Sigmoid colon (tissue), 7 donors: ENCODE measurements around the gene LMNTD2. TPM values are rescaled to one million over a fixed set of nuclear protein-coding genes. Genes with fewer than 3 reads are reported as not detected.
"Not testable (repeated sequence)": the region's sequence is repeated elsewhere in the genome, so short reads cannot be mapped to it uniquely, and the experiment has no call there.

Source experiments
- DNase-seq: peaks from one replicate; pipeline ENCODE4 v3.0.0-alpha.2; 2019
- H3K27ac ChIP-seq, 4 donors: fragments of 200-600 bp; sonication (generic); one replicate each; pipeline ENCODE4 v1.5.1; 2016 to 2019; ENCODE audit warnings: mild to moderate bottlenecking in 1 of 4
- H3K27me3 ChIP-seq, 3 donors: fragments of 200-600 bp; sonication (generic); one replicate each; pipeline ENCODE4 v1.5.1; 2019; ENCODE audit warnings: mild to moderate bottlenecking in 1 of 3
- H3K36me3 ChIP-seq, 4 donors: fragments of 200-600 bp; sonication (generic); one replicate each; pipeline ENCODE4 v1.5.1; 2016 to 2019
- H3K4me1 ChIP-seq, 4 donors: fragments of 200-600 bp; sonication (generic); one replicate each; pipeline ENCODE4 v1.5.1; 2017 to 2019
- H3K4me3 ChIP-seq, 4 donors: fragments of 200-600 bp; sonication (generic); one replicate each; pipeline ENCODE4 v1.5.1; 2017 to 2019; ENCODE audit warnings: mild to moderate bottlenecking in 2 of 4, moderate library complexity in 1 of 4
- H3K9me3 ChIP-seq, 4 donors: fragments of 200-600 bp in 3 of 4; sonication (generic) in 3 of 4; one replicate each; pipeline versions ENCODE4 v1.5.1 to v1.6.1; 2013 to 2019
- CTCF ChIP-seq, 4 experiments: fragments of 450-650 bp in 3 of 4; fragments of 200-600 bp in 1 of 4; IDR thresholded peaks; one replicate each; pipeline ENCODE4 v1.5.1; 2016 to 2019; ENCODE audit warnings: antibody characterized with exemption in 4 of 4, mild to moderate bottlenecking in 3 of 4, moderate library complexity in 2 of 4
- EP300 ChIP-seq, 4 donors: sonication (generic); formaldehyde crosslinking; IDR thresholded peaks; one replicate each; pipeline ENCODE4 v1.6.1; 2017; ENCODE audit warnings: antibody characterized with exemption in 4 of 4
- POLR2A ChIP-seq, 2 donors: fragments of 450-650 bp; IDR thresholded peaks; one replicate each; pipeline ENCODE4 v1.6.1; 2016; ENCODE audit warnings: antibody characterized with exemption in 2 of 2, mild to moderate bottlenecking in 2 of 2, moderate library complexity in 2 of 2
- POLR2AphosphoS5 ChIP-seq, 4 donors: sonication (generic); formaldehyde crosslinking; IDR thresholded peaks; one replicate each; pipeline ENCODE4 v1.6.1; 2017; ENCODE audit warnings: antibody characterized with exemption in 4 of 4
- WGBS, 2 donors: extraction: QIAGEN DNeasy Blood & Tissue Kit; methylation state at CpG; one replicate each; pipeline ENCODE4 v1.1.7; 2013; 5-methylcytosine and 5-hydroxymethylcytosine counted together
- intact Hi-C: fragments of 100-400 bp; cut with DNase I; formaldehyde crosslinking; loops from one replicate; pipeline ENCODE4 v1.15.1; 2023
- polyA plus RNA-seq, 3 donors: library from polyadenylated mRNA; stranded (reverse); fragments of 200-250 nt; gene quantifications; one replicate each; pipeline ENCODE4 v1.2.3, GENCODE V29; 2013
- total RNA-seq, 4 donors: library from RNA; depleted of rRNA; stranded (reverse); fragments of >200 nt; gene quantifications; one replicate each; pipeline ENCODE4 v1.1.0, GENCODE V29; 2016
- donor health status: healthy with polysubstance abuse.
- donor health status: Bipolar disorder and iron deficiency.
- donor health status: healthy.

LMNTD2 gene
- total and polyA plus RNA-seq, 7 donors = 0.66 to 6.3 (median 1.3) TPM; not detected in 1

DNA sequence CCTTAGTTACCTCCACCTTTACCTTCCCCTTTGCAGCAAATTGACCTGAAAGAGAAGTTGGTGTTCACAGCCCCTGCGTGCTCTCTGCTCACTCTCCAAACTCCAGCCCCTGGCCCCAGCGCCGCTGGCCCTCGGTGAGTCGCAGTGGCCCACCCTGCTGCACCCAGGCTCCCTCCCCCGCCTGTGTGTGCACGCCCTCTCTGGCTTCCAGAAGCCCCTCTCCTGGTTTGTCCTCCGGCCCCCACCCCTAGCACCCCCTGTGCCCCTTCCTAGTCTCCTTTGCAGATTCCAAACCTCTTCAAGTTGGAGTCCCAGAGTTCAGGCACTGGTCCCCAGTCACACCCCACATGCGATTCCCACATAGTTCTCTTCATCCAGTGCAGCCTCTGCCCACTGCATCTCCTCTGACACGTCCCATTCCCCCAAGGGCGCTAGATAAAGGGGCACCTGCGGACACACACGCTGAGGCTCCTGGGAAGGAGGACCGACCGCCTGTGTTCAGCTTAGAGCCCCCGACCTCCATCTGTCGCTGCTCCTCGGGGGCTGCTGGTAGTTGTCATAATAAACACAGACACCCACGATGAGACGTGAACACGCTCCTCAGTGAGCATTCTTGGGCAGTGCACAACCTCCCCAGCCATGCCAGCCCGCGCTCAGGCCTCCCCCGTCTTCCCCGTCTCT is 14.2 kb upstream of the LMNTD2 start:
- 21% methylated on average over 25 of the region's 25 CpGs for WGBS, 2 donors
- intact Hi-C loops = loop anchor here (5.0 kb wide), 2 partner anchors 43 to 123 kb away; partner anchors contain the start of genes DEAF1, IRF7 and TMEM80

DNA sequence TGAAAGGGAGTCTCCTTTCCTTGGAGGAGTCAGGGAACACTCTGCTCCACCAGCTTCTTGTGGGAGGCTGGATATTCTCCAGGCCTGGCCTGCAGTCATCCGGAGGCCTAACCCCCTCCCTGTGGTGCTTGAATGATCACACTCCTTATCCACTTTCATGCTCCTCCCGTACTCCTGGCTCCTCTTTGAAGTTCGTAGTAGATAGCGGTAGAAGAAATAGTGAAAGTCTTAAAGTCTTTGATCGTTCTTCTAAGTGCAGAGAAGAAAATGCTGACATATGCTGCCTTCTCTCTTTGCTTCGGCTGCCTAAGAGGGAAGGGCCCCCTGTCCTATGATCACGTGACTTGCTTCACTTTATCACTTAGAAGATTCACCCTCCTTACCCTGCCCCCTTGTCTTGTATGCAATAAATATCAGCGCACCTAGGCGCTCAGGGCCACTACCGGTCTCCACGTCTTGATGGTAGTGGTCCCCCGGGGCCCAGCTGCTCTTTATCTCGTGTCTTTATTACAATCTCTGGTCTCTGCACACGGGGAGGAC is 13.6 kb upstream of the LMNTD2 start:
- WGBS, 2 donors = 56 to 58% methylated on average over 14 of the region's 14 CpGs
- H3K27me3 ChIP-seq = peaks cover 0 to 12% (median 6%) of the 10 kb centered on the region in 3 donors
- peak overlapping the region in 2 of 4 donors; percentile 5 to 58 for H3K27ac ChIP-seq
- H3K4me3 ChIP-seq, H3K9me3 ChIP-seq, H3K36me3 ChIP-seq, DNase-seq, intact Hi-C loops: not testable (repeated sequence)
- peaks cover 0 to 44% (median 41%) of the 10 kb centered on the region in 4 donors for H3K4me1 ChIP-seq

More for the DNA sequence above, 14.2 kb upstream of the LMNTD2 start:
- TF ChIP-seq POLR2A (IDR thresholded peaks at IDR 0.05) = no peak
- TF ChIP-seq CTCF (IDR thresholded peaks at IDR 0.05) = no peak
- no peak for TF ChIP-seq POLR2AphosphoS5 (IDR thresholded peaks at IDR 0.05)
- TF ChIP-seq EP300 (IDR thresholded peaks at IDR 0.05) = no peak
- peak overlapping the region; percentile 51 to 90 (median 68) for H3K4me3 ChIP-seq
- H3K9me3 ChIP-seq = no peaks in the 10 kb centered on the region
- peak overlapping the region in 3 of 4 donors; percentile 64 to 86 (median 67) for H3K27ac ChIP-seq
- H3K4me1 ChIP-seq = peaks cover 0 to 46% (median 43%) of the 10 kb centered on the region in 4 donors
- no peak for DNase-seq
- peaks cover 0 to 12% (median 6%) of the 10 kb centered on the region in 3 donors for H3K27me3 ChIP-seq
- H3K36me3 ChIP-seq = no peaks in the 10 kb centered on the region

DNA sequence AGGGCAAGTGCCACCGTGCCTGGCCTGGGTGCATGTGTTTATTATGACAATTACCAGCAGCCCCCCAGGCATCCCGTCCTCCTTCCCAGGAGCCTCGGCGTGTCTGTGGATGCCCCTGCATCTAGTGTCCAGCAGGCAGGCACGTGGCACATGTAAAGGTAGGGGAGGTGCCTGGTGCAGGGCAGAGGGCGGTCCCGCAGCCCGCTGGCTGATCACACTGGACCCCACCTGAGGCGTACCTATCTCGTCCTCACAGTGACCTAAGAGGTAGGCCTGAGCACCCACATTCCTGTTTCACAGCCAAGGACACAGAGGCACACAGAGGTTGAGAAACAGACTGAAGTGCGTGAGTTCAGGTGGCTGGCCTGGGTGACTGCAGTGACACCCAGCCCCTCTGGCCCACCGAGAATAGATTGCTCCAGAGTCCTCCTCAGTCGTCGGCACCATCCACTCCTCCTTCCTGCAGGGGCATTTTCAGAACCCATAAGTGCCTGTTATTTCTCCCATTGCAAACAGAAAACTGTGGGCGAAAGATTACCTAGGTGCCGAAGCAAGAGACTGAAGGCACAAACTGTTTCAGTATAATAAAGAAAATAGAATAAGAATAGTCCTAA is 12.7 kb upstream of the LMNTD2 start:
- DNase-seq = no peak
- WGBS, 2 donors = 93 to 95% methylated on average over 16 of the region's 16 CpGs
- peaks cover 0 to 12% (median 6%) of the 10 kb centered on the region in 3 donors for H3K27me3 ChIP-seq
- no peak overlapping the region for H3K4me3 ChIP-seq
- no peaks in the 10 kb centered on the region for H3K36me3 ChIP-seq
- intact Hi-C loops = no loop called here
- TF ChIP-seq POLR2AphosphoS5 (IDR thresholded peaks at IDR 0.05) (no peak), CTCF (IDR thresholded peaks at IDR 0.05) (no peak), POLR2A (IDR thresholded peaks at IDR 0.05) (no peak), EP300 (IDR thresholded peaks at IDR 0.05) (no peak)
- H3K9me3 ChIP-seq = no peaks in the 10 kb centered on the region
- peak overlapping the region in 2 of 4 donors; percentile 26 to 58 for H3K27ac ChIP-seq
- peaks cover 0 to 39% (median 36%) of the 10 kb centered on the region in 4 donors for H3K4me1 ChIP-seq

- no peak for DNase-seq
- no peak for TF ChIP-seq POLR2A (IDR thresholded peaks at IDR 0.05)
- TF ChIP-seq POLR2AphosphoS5 (IDR thresholded peaks at IDR 0.05) = no peak
- TF ChIP-seq CTCF (IDR thresholded peaks at IDR 0.05) = no peak
- TF ChIP-seq EP300 (IDR thresholded peaks at IDR 0.05) = no peak
- Histone ChIP-seq H3K4me1 (peaks cover 0 to 30% (median 29%) of the 10 kb centered on the region in 4 donors), H3K27me3 (peaks cover 0 to 12% (median 6%) of the 10 kb centered on the region in 3 donors), H3K36me3 (no peaks in the 10 kb centered on the region), H3K4me3 (no peak overlapping the region), H3K9me3 (no peaks in the 10 kb centered on the region), H3K27ac (no peak overlapping the region)
- 78 to 81% methylated on average over 8 of the region's 8 CpGs for WGBS, 2 donors
- intact Hi-C loops = no loop called here
Observed at GRCh38 chr11:571802-572185, 11.3 kb upstream of the LMNTD2 start.
